K562 (cell line): ENCODE data around the gene MT1E. TPM values are rescaled to one million over a fixed set of nuclear protein-coding genes. Genes with fewer than 3 reads are reported as not detected.

ENCODE experiments used
- ATAC-seq: fragments of 200-7000 bp; cut with Tn5 transposase; 3 replicates; pipeline ENCODE4 v1.9.1; 2020; ENCODE audit warnings: moderate library complexity
- BruUV-seq: library from RNA; stranded (reverse); fragments of 400-500 nt; replicated peaks from 2 replicates; lab custom pipeline; 2021; lab: Mats Ljungman, UMichigan
- CTCF ChIA-PET: fragments of 300-600 bp; formaldehyde crosslinking; extraction: SDS; loops from one replicate; lab custom pipeline; 2021; ENCODE audit warnings: low intra/inter-chr PET ratio; lab: Yijun Ruan, JAX
- POLR2A ChIA-PET: fragments of 300-600, 350-650 bp; sonication (Branson Sonifier 250); formaldehyde crosslinking; extraction: SDS; loops from one replicate; lab custom pipeline; 2021; ENCODE audit warnings: antibody characterized with exemption, inconsistent platforms; lab: Yijun Ruan, JAX
- DNase-seq, 4 experiments: peaks; one replicate each; pipeline versions ENCODE4 v3.0.0 to v3.0.0-alpha.2; 2011 to 2018; ENCODE audit warnings: low spot score in 3 of 4, mixed read lengths in 3 of 4; ENCODE audit errors: extremely low read depth in 1 of 4
- FAIRE-seq: peaks from 2 replicates; lab custom pipeline; 2011; peaks lifted over from hg19 to GRCh38; lab: Jason Lieb, UNC
- H2AFZ ChIP-seq: 2 replicates; pipeline ENCODE4 v1.6.0; 2011; ENCODE audit warnings: low read depth, low read length, control low read depth, inconsistent platforms
- H3K27ac ChIP-seq: fragments of 200-600 bp; 3 replicates; pipeline ENCODE4 v1.8.0; 2011; ENCODE audit warnings: low read depth, mild to moderate bottlenecking, control low read depth, inconsistent platforms, low read length, moderate library complexity, mixed read lengths; ENCODE audit errors: extremely low read depth
- H3K27me3 ChIP-seq, 2 experiments: fragments of 300-600 bp in 1 of 2; 2 replicates in 1 of 2; 3 replicates in 1 of 2; pipeline versions ENCODE4 v1.6.0 to v1.8.0; 2011; ENCODE audit warnings: inconsistent platforms in 2 of 2, low read length in 2 of 2, mild to moderate bottlenecking in 1 of 2, mixed read lengths in 1 of 2, moderate library complexity in 1 of 2; ENCODE audit not compliant: control insufficient read depth in 2 of 2, insufficient read depth in 2 of 2
- H3K36me3 ChIP-seq: fragments of 300-600 bp; 3 replicates; pipeline ENCODE4 v1.8.0; 2011; ENCODE audit warnings: mild to moderate bottlenecking, low read length, inconsistent platforms; ENCODE audit not compliant: control insufficient read depth, insufficient read depth
- H3K4me1 ChIP-seq, 2 experiments: fragments of 200-600 bp in 1 of 2; replicated peaks in 1 of 2; 2 replicates in 1 of 2; 3 replicates in 1 of 2; pipeline versions ENCODE4 v1.5.1 to v1.8.0; 2011; ENCODE audit warnings: inconsistent platforms in 2 of 2, low read length in 2 of 2, mild to moderate bottlenecking in 1 of 2, mixed read lengths in 1 of 2, moderate library complexity in 1 of 2; ENCODE audit not compliant: control insufficient read depth in 2 of 2, insufficient read depth in 2 of 2
- H3K4me2 ChIP-seq: 2 replicates; pipeline ENCODE4 v1.6.1; 2011; ENCODE audit warnings: low read length, control low read depth, inconsistent platforms, mixed read lengths; ENCODE audit not compliant: insufficient read depth
- H3K4me3 ChIP-seq: fragments of 200-600 bp; sonication (generic), shearing (Covaris generic); 2 replicates; pipeline ENCODE4 v1.5.1; 2016; ENCODE audit warnings: control low read depth, inconsistent platforms
- H3K79me2 ChIP-seq: fragments of 200-600 bp; 3 replicates; pipeline ENCODE4 v1.8.0; 2011; ENCODE audit warnings: low read length, inconsistent platforms; ENCODE audit not compliant: control insufficient read depth, insufficient read depth
- H3K9ac ChIP-seq, 2 experiments: 2 replicates each; pipeline versions ENCODE4 v1.6.0 to v1.6.1; 2011; ENCODE audit warnings: low read depth in 2 of 2, low read length in 2 of 2, control low read depth in 1 of 2, inconsistent platforms in 1 of 2, mild to moderate bottlenecking in 1 of 2, mixed read lengths in 1 of 2; ENCODE audit not compliant: insufficient read depth in 1 of 2
- H3K9me1 ChIP-seq: one replicate; pipeline ENCODE4 v1.6.0; 2011; ENCODE audit warnings: inconsistent platforms, mild to moderate bottlenecking, low read length, moderate library complexity; ENCODE audit not compliant: control insufficient read depth, insufficient read depth
- H3K9me3 ChIP-seq: replicated peaks from 2 replicates; pipeline ENCODE4 v1.5.1; 2011; ENCODE audit warnings: low read depth, low read length, inconsistent platforms; ENCODE audit not compliant: control insufficient read depth, insufficient read depth
- H4K20me1 ChIP-seq: replicated peaks from 2 replicates; pipeline ENCODE4 v1.6.1; 2011; ENCODE audit warnings: low read length, inconsistent platforms, mixed read lengths; ENCODE audit not compliant: control insufficient read depth, insufficient read depth
- GATA2 ChIP-seq: sonication (generic); formaldehyde crosslinking; IDR thresholded peaks from 2 replicates; pipeline ENCODE4 v1.4.0; 2020; ENCODE audit warnings: mild to moderate bottlenecking, missing genetic modification reagents
- PML ChIP-seq: IDR thresholded peaks from 2 replicates; pipeline ENCODE4 v1.6.1; 2012; ENCODE audit warnings: low read length, inconsistent platforms
- RAD21 ChIP-seq, 2 experiments: fragments of 250-450 bp in 1 of 2; fragments of 450-650 bp in 1 of 2; sonication (Bioruptor Pico) in 1 of 2; formaldehyde crosslinking in 1 of 2; IDR thresholded peaks in 1 of 2; conservative IDR thresholded peaks in 1 of 2; 2 replicates each; pipeline versions ENCODE4 v1.4.0 to v1.8.0; 2020 to 2022; ENCODE audit warnings: mild to moderate bottlenecking in 2 of 2, moderate library complexity in 1 of 2
- RCOR1 ChIP-seq, 2 experiments: IDR thresholded peaks; 2 replicates each; pipeline ENCODE4 v1.6.1; 2012; ENCODE audit warnings: low read depth in 2 of 2, low read length in 2 of 2, borderline replicate concordance in 1 of 2, improper control_type of control experiment in 1 of 2
- SMC3 ChIP-seq: conservative IDR thresholded peaks from 2 replicates; pipeline ENCODE4 v1.6.1; 2011; ENCODE audit warnings: low read depth, low read length, improper control_type of control experiment; ENCODE audit not compliant: insufficient read depth
- WGBS: fragments of 100-300 bp; shearing (Covaris generic); methylation state at CpG from one replicate; pipeline ENCODE4 v1.1.6; 2016; ENCODE audit warnings: low coverage, mixed read lengths; ENCODE audit not compliant: insufficient coverage; ENCODE audit errors: missing lambda C conversion rate; 5-methylcytosine and 5-hydroxymethylcytosine counted together
- in situ Hi-C: fragments of 300-500 bp; cut with MboI; formaldehyde crosslinking; loops from 4 replicates; pipeline ENCODE4 v1.15.0; 2018; ENCODE audit warnings: inconsistent platforms, mixed read lengths
- intact Hi-C: fragments of 100-400 bp; cut with micrococcal nuclease; formaldehyde crosslinking; loops from 2 replicates; pipeline ENCODE4 v1.14.2; 2022
- polyA plus RNA-seq, 8 experiments: library from polyadenylated mRNA; depleted of rRNA in 4 of 8; stranded (reverse) in 5 of 8; unstranded in 3 of 8; fragments of >200 nt; fragmentation: Nextera tagmentation in 2 of 8; fragmentation: Illumina TruSeq in 1 of 8; extraction: Ambion mirVana in 2 of 8; extraction: Trizol in 1 of 8; gene quantifications; 2 replicates each; pipeline versions ENCODE4 v1.2.1 to v1.2.3, GENCODE V29; 2011 to 2014; ENCODE audit warnings: inconsistent platforms in 1 of 8, missing spikeins in 1 of 8
- total RNA-seq, 7 experiments: library from RNA; depleted of rRNA in 6 of 7; stranded (reverse); fragments of >200 nt in 6 of 7; fragmentation: Illumina TruSeq in 2 of 7; extraction: Trizol in 2 of 7; gene quantifications; 2 replicates each; pipeline versions ENCODE4 v1.2.1 to v1.2.3, GENCODE V29; 2011 to 2021; ENCODE audit warnings: low replicate concordance in 1 of 7
- TF ChIP-seq, protein P1 (sequence below), 2 experiments: fragments of 450-650 bp; formaldehyde crosslinking in 1 of 2; IDR thresholded peaks; 2 replicates each; pipeline versions ENCODE4 v1.4.0 to v1.6.1; 2014 to 2020; ENCODE audit warnings: mild to moderate bottlenecking in 2 of 2, borderline replicate concordance in 1 of 2, low read depth in 1 of 2

The MT1E gene
- total and polyA plus RNA-seq, 9 of the 15 experiments (the other 6 are each of a cell fraction or from before 2014, with no cell fraction given) = 0.29 to 0.81 (median 0.46) TPM; not detected in 3

DNA sequence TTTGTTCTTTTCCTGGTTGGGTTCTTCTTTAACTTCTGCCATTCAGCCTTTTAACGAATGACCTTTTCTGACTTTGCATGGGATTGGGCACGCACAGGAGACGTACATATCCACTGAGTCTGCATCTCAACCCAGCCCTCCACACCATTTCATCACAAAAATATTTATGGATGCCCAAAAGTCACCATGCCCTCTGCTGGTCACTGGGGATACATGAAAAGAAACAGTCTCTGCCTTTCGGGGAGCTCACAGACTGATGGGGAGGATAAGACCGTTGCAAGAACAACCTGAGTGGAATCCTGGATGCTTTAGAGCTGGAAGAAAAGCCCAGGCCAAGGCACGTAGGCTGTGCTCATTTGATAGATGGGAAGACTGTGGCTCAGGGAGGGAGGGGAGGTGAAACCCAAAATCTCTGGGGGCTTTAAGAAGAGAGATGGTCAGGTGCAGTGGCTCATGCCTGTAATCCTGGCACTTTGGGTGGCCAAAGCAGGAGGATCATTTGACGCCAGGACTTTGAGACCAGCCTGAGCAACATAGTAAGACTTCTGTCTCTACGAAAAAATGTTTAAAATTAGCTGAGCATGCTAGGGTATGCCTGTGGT, 25.1 kb upstream of the MT1E start:
- POLR2A ChIA-PET = interaction anchor here (0.6 to 1.0 kb wide), 3 partner anchors 101 to 463 kb away, joined by 3 to 4 read pairs (median 4); no protein-coding TSS in a partner anchor
- no peaks in the 10 kb centered on the region; a peak in 1 of 5 replicates for H3K4me1 ChIP-seq
- FAIRE-seq (peak; percentile 90), DNase-seq (peak; percentile 47 to 61 (median 56)), ATAC-seq (peak; percentile 78)
- under 1% methylated on average over 8 of the region's 8 CpGs for WGBS
- in situ Hi-C loops = no loop called here
- no peaks in the 10 kb centered on the region for H4K20me1 ChIP-seq
- no peaks in the 10 kb centered on the region for H3K79me2 ChIP-seq
- BruUV-seq = no TSS peak
- no peak overlapping the region for H3K27ac ChIP-seq
- H3K4me3 ChIP-seq = no peak overlapping the region
- CTCF ChIA-PET = interaction anchor here (0.6 to 1.2 kb wide), 3 partner anchors 22 to 101 kb away, joined by 3 to 4 read pairs (median 4); no protein-coding TSS in a partner anchor
- H3K4me2 ChIP-seq = no peak overlapping the region
- H3K36me3 ChIP-seq = no peaks in the 10 kb centered on the region
- no peak overlapping the region for H3K9ac ChIP-seq
- H3K9me1 ChIP-seq = no peaks in the 10 kb centered on the region
- H3K9me3 ChIP-seq = no peaks in the 10 kb centered on the region
- no peak overlapping the region for H2AFZ ChIP-seq
- H3K27me3 ChIP-seq = peaks cover 3 to 16% of the 10 kb centered on the region in 2 experiments; a peak in 2 of 5 replicates
- intact Hi-C loops = no loop called here
- TF ChIP-seq, protein P1, sequence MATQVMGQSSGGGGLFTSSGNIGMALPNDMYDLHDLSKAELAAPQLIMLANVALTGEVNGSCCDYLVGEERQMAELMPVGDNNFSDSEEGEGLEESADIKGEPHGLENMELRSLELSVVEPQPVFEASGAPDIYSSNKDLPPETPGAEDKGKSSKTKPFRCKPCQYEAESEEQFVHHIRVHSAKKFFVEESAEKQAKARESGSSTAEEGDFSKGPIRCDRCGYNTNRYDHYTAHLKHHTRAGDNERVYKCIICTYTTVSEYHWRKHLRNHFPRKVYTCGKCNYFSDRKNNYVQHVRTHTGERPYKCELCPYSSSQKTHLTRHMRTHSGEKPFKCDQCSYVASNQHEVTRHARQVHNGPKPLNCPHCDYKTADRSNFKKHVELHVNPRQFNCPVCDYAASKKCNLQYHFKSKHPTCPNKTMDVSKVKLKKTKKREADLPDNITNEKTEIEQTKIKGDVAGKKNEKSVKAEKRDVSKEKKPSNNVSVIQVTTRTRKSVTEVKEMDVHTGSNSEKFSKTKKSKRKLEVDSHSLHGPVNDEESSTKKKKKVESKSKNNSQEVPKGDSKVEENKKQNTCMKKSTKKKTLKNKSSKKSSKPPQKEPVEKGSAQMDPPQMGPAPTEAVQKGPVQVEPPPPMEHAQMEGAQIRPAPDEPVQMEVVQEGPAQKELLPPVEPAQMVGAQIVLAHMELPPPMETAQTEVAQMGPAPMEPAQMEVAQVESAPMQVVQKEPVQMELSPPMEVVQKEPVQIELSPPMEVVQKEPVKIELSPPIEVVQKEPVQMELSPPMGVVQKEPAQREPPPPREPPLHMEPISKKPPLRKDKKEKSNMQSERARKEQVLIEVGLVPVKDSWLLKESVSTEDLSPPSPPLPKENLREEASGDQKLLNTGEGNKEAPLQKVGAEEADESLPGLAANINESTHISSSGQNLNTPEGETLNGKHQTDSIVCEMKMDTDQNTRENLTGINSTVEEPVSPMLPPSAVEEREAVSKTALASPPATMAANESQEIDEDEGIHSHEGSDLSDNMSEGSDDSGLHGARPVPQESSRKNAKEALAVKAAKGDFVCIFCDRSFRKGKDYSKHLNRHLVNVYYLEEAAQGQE (IDR thresholded peaks at IDR 0.05; ENCODE audit: borderline replicate concordance) = peak; percentile 42; the same call in 1 of the 2 replicates
- TF ChIP-seq, protein P1 (CRISPR knock-in tag; IDR thresholded peaks at IDR 0.05; ENCODE audit: low read depth) = no peak
- TF ChIP-seq RCOR1 (IDR thresholded peaks at IDR 0.05; ENCODE audit: borderline replicate concordance in 1 of 2, low read depth in 2 of 2, low read length in 2 of 2) = peak in 1 of 2 experiments; percentile 16; a peak in 1 of 4 replicates
- peak; percentile 52 for TF ChIP-seq SMC3
- peak; percentile 38; the same call in 1 of the 2 replicates for TF ChIP-seq GATA2 (CRISPR knock-in tag)
- TF ChIP-seq PML = no peak
- TF ChIP-seq RAD21 (CRISPR knock-in tag; conservative IDR thresholded peaks at IDR 0.05 in 1 of 2, IDR thresholded peaks at IDR 0.05 in 1 of 2) = peak; percentile 25 to 61
